OCI-LY3 (cell line): ENCODE data around the gene AFF1.
"Not testable (repeated sequence)": the region's sequence is repeated elsewhere in the genome, so short reads cannot be mapped to it uniquely, and the experiment has no call there.

Source experiments
- H2AFZ ChIP-seq: fragments of 200-600, 300-600 bp; shearing (Covaris generic); 2 replicates; pipeline ENCODE4 v1.6.0; 2014; ENCODE audit warnings: antibody characterized with exemption, low read depth, low read length
- H3K27ac ChIP-seq: fragments of 200-600, 300-600 bp; sonication (generic); 2 replicates; pipeline ENCODE4 v1.5.1; 2014; ENCODE audit warnings: mild to moderate bottlenecking, low read length, moderate library complexity, mixed read lengths
- H3K27me3 ChIP-seq: fragments of 200-600, 300-600 bp; sonication (generic); 2 replicates; pipeline ENCODE4 v1.6.1; 2014; ENCODE audit warnings: low read depth, low read length, mixed read lengths
- H3K36me3 ChIP-seq: fragments of 200-600, 300-600 bp; sonication (generic); replicated peaks from 2 replicates; pipeline ENCODE3; 2014; ENCODE audit warnings: low read depth, low read length, mixed read lengths
- H3K4me1 ChIP-seq: fragments of 300-600, 200-600 bp; sonication (generic); 2 replicates; pipeline ENCODE4 v1.6.1; 2014; ENCODE audit warnings: low read length, mixed read lengths
- H3K4me2 ChIP-seq: fragments of 200-600, 300-600 bp; sonication (generic); 2 replicates; pipeline ENCODE4 v1.6.1; 2014; ENCODE audit warnings: low read length, mixed read lengths
- H3K4me3 ChIP-seq: fragments of 300-600, 200-600 bp; sonication (generic); 2 replicates; pipeline ENCODE4 v1.5.1; 2014; ENCODE audit warnings: antibody characterized with exemption, mild to moderate bottlenecking, low read length, moderate library complexity
- H3K79me2 ChIP-seq: fragments of 300-600, 200-600 bp; shearing (Covaris generic); 2 replicates; pipeline ENCODE4 v1.6.1; 2014; ENCODE audit warnings: mild to moderate bottlenecking, low read length, mixed read lengths
- H3K9ac ChIP-seq: fragments of 300-600, 200-600 bp; shearing (Covaris generic); 2 replicates; pipeline ENCODE4 v1.6.0; 2014; ENCODE audit warnings: mild to moderate bottlenecking, low read length, moderate library complexity
- H3K9me3 ChIP-seq: fragments of 200-600, 300-600 bp; shearing (Covaris generic); 2 replicates; pipeline ENCODE4 v1.6.1; 2014; ENCODE audit warnings: low read length, mixed read lengths; ENCODE audit not compliant: insufficient read depth
- H4K20me1 ChIP-seq: fragments of 200-600, 300-600 bp; sonication (generic); 2 replicates; pipeline ENCODE4 v1.6.1; 2016; ENCODE audit warnings: low read length, mixed read lengths; ENCODE audit not compliant: insufficient read depth
- EZH2phosphoT487 ChIP-seq: fragments of 200-600 bp; shearing (Covaris generic); IDR thresholded peaks from 2 replicates; pipeline ENCODE4 v1.6.1; 2018; ENCODE audit warnings: antibody characterized with exemption, mixed run types, low read depth
- TF ChIP-seq, protein P1 (sequence below): fragments of 200-600, 300-600 bp; sonication (generic); IDR thresholded peaks from 2 replicates; pipeline ENCODE4 v1.5.1; 2014; ENCODE audit warnings: antibody characterized with exemption, low read length, low read depth

Gene AFF1

DNA sequence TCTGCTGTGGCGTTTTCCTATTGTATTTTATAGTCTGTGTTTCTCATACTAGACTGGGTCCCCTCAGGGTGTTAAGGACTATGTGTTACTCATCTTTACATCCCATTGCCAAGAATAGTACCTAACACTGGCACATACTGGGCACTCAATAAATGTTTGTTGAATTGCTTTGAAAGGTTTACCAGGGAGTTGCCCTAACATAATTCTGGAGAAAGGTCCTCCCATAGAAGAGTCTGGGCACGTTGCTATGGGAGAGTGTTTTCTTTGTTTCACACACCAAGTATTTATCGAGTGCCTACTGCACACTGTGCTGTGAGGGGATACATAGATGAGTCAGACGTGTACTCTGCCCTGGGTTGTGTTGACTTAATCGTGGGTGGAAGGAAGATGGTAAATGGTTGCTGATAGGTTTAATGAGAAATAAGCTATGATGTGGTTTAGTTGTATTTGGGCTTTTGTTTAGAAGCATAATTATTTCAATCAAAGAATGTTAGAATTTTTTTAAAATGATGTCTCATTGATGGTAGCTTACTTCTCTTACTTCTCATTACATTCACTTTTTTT lies 42.9 kb downstream of the AFF1 start:
- Histone ChIP-seq H2AFZ (no peak overlapping the region), H3K4me2 (peak overlapping the region; percentile 23), H3K27me3 (no peaks in the 10 kb centered on the region), H3K9ac (no peak overlapping the region), H4K20me1 (peaks cover 11% of the 10 kb centered on the region; the same call in 1 of the 2 replicates), H3K9me3 (no peaks in the 10 kb centered on the region), H3K27ac (no peak overlapping the region), H3K36me3 (no peaks in the 10 kb centered on the region), H3K4me3 (no peak overlapping the region), H3K79me2 (peaks cover 36% of the 10 kb centered on the region), H3K4me1 (peaks cover 55% of the 10 kb centered on the region)
- TF ChIP-seq, protein P1, sequence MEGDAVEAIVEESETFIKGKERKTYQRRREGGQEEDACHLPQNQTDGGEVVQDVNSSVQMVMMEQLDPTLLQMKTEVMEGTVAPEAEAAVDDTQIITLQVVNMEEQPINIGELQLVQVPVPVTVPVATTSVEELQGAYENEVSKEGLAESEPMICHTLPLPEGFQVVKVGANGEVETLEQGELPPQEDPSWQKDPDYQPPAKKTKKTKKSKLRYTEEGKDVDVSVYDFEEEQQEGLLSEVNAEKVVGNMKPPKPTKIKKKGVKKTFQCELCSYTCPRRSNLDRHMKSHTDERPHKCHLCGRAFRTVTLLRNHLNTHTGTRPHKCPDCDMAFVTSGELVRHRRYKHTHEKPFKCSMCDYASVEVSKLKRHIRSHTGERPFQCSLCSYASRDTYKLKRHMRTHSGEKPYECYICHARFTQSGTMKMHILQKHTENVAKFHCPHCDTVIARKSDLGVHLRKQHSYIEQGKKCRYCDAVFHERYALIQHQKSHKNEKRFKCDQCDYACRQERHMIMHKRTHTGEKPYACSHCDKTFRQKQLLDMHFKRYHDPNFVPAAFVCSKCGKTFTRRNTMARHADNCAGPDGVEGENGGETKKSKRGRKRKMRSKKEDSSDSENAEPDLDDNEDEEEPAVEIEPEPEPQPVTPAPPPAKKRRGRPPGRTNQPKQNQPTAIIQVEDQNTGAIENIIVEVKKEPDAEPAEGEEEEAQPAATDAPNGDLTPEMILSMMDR = no peak
- no peak for TF ChIP-seq EZH2phosphoT487

DNA sequence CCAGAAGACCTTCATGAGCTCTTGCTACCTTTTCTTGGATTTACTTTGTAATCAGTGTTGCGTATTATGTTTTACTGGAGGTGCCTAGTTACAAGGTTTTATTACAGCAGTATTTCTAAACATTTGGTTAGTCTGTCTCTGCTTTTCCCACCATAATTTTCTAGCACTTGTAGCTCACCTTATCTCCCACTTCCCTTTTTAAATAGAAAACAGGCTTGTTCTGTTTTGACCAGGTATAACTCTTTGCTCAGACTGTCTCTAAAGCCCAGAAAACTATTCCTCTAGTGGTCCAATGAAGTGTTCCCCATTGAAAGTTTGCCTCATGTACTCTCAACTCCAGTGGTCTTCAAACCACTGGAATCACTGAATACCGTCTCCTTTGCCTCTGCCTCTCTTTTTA lies 43.9 kb downstream of the AFF1 start:
- no peak for TF ChIP-seq EZH2phosphoT487
- TF ChIP-seq, protein P1 = no peak
- Histone ChIP-seq H3K9me3 (no peaks in the 10 kb centered on the region), H3K27me3 (no peaks in the 10 kb centered on the region), H2AFZ (no peak overlapping the region), H3K4me3 (no peak overlapping the region), H3K9ac (no peak overlapping the region), H3K36me3 (no peaks in the 10 kb centered on the region), H3K4me2 (peak overlapping the region; percentile 48), H3K79me2 (peaks cover 35% of the 10 kb centered on the region), H3K4me1 (peaks cover 60% of the 10 kb centered on the region), H3K27ac (0 out of 2 replicates have a peak overlapping the region, but pooled peaks have one; percentile 6), H4K20me1 (0 out of 2 replicates have a peak, but pooled peaks cover 6% of the 10 kb centered on the region)

DNA sequence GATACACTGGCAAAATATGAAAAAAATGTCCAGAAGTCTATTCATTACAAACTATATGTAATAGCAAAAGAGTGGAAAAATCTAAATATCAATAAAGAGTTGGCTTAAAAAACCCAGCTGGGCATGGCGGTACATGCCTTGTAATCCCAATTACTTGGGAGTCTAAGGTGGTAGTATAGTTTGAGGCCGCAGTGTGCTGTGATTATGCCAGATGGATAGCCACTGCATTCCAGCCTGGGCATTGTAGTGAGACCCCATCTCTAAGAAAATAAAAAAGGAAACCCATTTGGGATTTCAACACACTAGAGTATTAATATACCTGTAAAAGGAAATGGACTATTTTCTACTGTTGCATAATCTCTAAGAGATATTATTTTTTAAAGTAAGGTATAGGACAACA lies 45.4 kb downstream of the AFF1 start:
- TF ChIP-seq, protein P1 = no peak
- no peak for TF ChIP-seq EZH2phosphoT487
- Histone ChIP-seq H3K4me3 (no peak overlapping the region), H4K20me1 (0 out of 2 replicates have a peak, but pooled peaks cover 3% of the 10 kb centered on the region), H3K4me1 (peaks cover 60% of the 10 kb centered on the region), H3K9me3 (no peaks in the 10 kb centered on the region), H3K27me3 (no peaks in the 10 kb centered on the region), H3K27ac (no peak overlapping the region), H3K4me2 (no peak overlapping the region), H3K9ac (no peak overlapping the region), H3K36me3 (no peaks in the 10 kb centered on the region), H3K79me2 (peaks cover 29% of the 10 kb centered on the region), H2AFZ (no peak overlapping the region)

DNA sequence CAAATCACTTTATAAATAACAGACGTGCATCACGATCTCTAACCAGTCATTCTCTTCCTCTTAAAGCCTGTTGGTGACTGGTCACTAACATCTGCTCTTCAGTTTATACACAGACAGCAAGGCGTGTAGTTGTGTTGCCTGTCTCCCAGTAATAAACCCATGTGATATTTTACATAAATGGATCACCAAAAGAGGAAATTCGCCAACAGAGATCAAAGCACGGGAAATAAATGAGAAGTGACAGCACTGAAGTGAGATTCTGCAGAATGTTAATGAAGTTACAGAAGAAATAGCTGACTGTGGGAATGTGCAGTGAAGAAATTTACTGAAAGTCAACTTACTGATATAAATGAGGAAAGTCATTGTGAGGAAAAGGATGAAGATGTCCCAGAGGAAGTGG lies 47.0 kb downstream of the AFF1 start:
- Histone ChIP-seq H3K4me3 (peak overlapping the region; percentile 49), H4K20me1 (0 out of 2 replicates have a peak, but pooled peaks cover 3% of the 10 kb centered on the region), H3K27me3 (no peaks in the 10 kb centered on the region), H3K9me3 (no peaks in the 10 kb centered on the region), H3K9ac (peak overlapping the region; percentile 53), H3K4me2 (peak overlapping the region; percentile 59), H3K79me2 (peaks cover 29% of the 10 kb centered on the region), H3K4me1 (peaks cover 60% of the 10 kb centered on the region), H3K27ac (peak overlapping the region; percentile 90), H3K36me3 (no peaks in the 10 kb centered on the region), H2AFZ (no peak overlapping the region)
- TF ChIP-seq EZH2phosphoT487 = no peak
- TF ChIP-seq, protein P1 = no peak

DNA sequence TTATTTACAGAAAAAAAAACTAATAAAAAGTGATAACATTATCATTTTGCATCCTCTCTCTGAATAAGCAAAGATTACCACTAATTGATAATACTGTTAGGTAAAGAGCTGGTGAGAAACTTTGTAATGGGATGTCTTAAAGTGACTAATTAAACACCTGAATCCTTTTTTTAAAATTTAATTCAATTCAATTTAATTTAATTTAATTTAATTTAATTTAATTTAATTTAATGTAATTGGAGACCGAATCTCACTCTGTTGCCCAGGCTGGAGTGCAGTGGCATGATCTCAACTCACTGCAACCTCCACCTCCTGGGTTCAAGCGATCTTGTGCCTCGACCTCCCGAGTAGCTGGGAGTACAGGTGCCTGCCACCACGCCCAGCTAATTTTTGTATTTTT lies 51.0 kb downstream of the AFF1 start:
- H3K9ac ChIP-seq, H3K27ac ChIP-seq, H3K4me3 ChIP-seq, H3K79me2 ChIP-seq, H4K20me1 ChIP-seq, H3K27me3 ChIP-seq, H3K36me3 ChIP-seq, H2AFZ ChIP-seq, H3K9me3 ChIP-seq, H3K4me2 ChIP-seq: not testable (repeated sequence)
- peaks cover 23% of the 10 kb centered on the region for H3K4me1 ChIP-seq

DNA sequence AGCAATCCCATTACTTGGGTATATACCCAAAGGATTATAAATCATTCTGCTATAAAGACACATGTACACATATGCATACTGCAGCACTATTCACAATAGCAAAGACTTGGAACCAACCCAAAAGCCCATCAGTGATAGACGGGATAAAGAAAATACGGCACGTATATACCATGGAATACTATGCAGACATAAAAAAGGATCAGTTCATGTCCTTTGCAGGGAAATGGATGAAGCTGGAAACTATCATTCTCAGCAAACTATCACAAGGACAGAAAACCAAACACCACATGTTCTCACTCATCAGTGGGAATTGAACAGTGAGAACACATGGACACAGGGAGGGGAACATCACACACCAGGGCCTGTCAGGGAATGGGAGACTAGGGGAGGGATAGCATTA lies 54.8 kb downstream of the AFF1 start:
- H2AFZ ChIP-seq, H4K20me1 ChIP-seq, H3K4me2 ChIP-seq, H3K4me3 ChIP-seq, H3K79me2 ChIP-seq, H3K4me1 ChIP-seq, H3K9me3 ChIP-seq, H3K9ac ChIP-seq, H3K36me3 ChIP-seq, H3K27ac ChIP-seq, H3K27me3 ChIP-seq: not testable (repeated sequence)
